OCI-LY1 (cell line): ENCODE results near the gene SIRPG.

Source experiments
- CTCF ChIP-seq: fragments of 200-600 bp; sonication (generic), shearing (Covaris generic); IDR thresholded peaks from 2 replicates; pipeline ENCODE4 v1.5.1; 2017; ENCODE audit warnings: mild to moderate bottlenecking, antibody characterized with exemption, low read length, moderate library complexity, mixed read lengths
- EZH2 ChIP-seq: fragments of 200-600 bp; sonication (generic), shearing (Covaris generic); IDR thresholded peaks from 2 replicates; pipeline ENCODE4 v1.8.0; 2017; ENCODE audit warnings: borderline replicate concordance, mixed run types, mild to moderate bottlenecking, antibody characterized with exemption, low read length, moderate library complexity, mixed read lengths

DNA sequence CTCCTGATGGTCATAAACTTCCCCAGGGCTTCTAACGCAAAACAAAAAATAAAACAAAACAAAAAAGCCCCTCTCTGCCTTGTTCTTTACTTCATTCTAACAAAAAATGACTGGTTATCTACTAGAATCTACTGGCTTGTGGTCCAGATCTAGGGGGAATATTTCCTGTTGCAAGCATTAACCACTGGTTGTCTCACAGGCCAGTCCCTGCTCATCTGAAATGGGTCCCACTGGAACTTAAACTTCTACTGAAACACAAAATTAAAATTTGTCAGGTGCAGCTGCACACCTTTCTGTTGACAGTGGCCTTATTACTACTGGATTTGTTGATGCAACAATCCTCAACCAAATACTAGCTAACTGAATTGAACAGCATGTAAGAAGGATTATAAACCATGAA is 5.5 kb downstream of the SIRPG start:
- no peak for TF ChIP-seq CTCF
- TF ChIP-seq EZH2, result no peak
